ENCODE measurements around the gene XPNPEP3.

Gene XPNPEP3

DNA sequence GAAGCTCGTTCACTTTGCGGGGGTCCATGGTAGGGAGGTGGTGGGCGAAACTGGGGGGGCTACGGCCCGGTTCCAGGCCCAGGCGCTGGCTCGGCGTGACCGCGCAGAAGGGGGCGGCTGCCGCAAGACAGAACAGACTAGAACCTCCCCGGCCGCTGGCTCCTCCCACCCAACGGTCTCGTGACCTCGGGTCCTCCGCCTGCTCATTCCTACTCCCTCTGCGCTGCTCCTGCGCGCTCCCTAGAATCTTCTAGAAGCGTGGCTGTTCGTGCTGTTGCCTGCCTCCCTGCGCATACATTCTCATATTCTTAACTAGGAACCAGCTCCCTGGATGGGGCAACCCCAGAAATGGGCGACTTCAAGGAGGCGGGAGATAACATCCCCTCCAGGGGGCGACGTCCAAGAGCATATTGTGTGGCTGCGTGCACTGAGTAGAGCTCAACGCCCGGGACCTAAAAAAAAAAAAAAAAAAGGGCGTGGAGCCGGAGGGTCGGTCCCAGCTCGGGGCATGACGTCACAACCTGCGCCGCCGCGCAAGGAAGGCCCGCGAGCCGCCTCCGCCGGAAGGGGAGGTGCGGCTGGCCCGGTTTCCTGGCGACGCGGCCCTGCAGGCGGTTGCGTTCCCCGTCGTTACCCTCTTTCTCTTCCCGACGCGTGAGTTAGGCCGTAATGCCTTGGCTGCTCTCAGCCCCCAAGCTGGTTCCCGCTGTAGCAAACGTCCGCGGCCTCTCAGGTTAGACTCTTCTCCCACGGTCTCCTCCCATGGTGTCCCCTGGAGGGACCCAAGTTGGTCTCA, at the start of gene XPNPEP3, which contains the start of gene ST13:
XPNPEP3 (plus strand) TSS at position 636 of the 796 bp plus-strand sequence; CDS start at position 670, 34 bp downstream.
ST13 (minus strand) TSS at position 127 of the 796 bp plus-strand sequence; CDS start at position 28, 99 bp downstream.
- TF ChIP-seq, protein P1, sequence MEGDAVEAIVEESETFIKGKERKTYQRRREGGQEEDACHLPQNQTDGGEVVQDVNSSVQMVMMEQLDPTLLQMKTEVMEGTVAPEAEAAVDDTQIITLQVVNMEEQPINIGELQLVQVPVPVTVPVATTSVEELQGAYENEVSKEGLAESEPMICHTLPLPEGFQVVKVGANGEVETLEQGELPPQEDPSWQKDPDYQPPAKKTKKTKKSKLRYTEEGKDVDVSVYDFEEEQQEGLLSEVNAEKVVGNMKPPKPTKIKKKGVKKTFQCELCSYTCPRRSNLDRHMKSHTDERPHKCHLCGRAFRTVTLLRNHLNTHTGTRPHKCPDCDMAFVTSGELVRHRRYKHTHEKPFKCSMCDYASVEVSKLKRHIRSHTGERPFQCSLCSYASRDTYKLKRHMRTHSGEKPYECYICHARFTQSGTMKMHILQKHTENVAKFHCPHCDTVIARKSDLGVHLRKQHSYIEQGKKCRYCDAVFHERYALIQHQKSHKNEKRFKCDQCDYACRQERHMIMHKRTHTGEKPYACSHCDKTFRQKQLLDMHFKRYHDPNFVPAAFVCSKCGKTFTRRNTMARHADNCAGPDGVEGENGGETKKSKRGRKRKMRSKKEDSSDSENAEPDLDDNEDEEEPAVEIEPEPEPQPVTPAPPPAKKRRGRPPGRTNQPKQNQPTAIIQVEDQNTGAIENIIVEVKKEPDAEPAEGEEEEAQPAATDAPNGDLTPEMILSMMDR (IDR thresholded peaks at IDR 0.05): no peak
- Histone ChIP-seq H3K9me3 (no peaks in the 10 kb centered on the region), H3K27ac (peak within 1 kb of the TSS; percentile 98), H3K4me1 (ENCODE audit: control insufficient read depth in 1 of 2, insufficient read depth in 1 of 2, low read depth in 1 of 2, low read length in 1 of 2) (peaks cover 27 to 29% of the 10 kb centered on the region in 2 experiments), H3K36me3 (no peaks in the 10 kb centered on the region), H3K27me3 (no peaks in the 10 kb centered on the region), H3K4me3 (ENCODE audit: low read depth in 1 of 2, low read length in 1 of 2) (peak within 1 kb of the TSS; percentile 94 to 97)

DNA sequence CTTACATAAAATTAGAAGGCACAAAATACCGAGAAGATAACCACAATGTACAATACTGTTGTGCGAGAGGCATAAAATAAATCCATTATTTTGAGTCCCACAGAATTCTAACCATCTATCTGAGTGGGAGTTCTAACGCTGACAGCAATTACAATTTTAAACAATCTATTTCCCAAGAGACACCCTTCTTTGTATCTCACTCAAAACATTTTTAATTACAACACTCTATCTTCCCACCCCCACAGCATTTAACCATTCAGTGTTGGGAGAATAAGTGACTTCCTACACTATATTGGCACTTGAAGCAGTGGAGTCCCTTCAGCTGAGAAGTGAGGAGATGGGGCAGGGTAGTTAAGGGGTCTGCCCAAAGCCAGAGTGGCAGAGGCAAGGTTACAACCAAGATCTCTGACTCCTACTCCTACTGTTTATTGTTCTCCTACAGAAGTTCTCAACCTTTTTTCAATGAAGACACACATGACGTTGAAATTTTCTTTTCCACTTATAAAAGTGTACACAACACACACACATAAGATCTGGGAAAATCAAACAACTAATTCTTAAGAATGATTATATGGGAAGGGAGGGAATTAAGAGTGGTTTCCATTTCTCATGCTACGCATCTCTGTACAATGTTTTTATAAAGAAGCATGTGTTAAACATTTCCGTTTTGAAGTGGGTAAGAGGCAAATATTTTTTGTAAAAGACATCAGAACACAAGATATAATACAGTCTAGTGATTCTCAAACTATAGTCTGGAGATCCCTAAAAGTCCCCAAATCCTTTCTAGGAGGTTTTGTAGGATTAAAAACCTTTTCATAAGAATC, 48.7 kb upstream of the XPNPEP3 start:
- H3K36me3 ChIP-seq: no peaks in the 10 kb centered on the region
- TF ChIP-seq, protein P1 (IDR thresholded peaks at IDR 0.05): no peak
- H3K9me3 ChIP-seq: no peaks in the 10 kb centered on the region
- no peaks in the 10 kb centered on the region for H3K27me3 ChIP-seq
- no peak overlapping the region for H3K4me3 ChIP-seq (ENCODE audit: low read depth in 1 of 2, low read length in 1 of 2)
- no peaks in the 10 kb centered on the region for H3K4me1 ChIP-seq (ENCODE audit: control insufficient read depth in 1 of 2, insufficient read depth in 1 of 2, low read depth in 1 of 2, low read length in 1 of 2)
- H3K27ac ChIP-seq: no peak overlapping the region

DNA sequence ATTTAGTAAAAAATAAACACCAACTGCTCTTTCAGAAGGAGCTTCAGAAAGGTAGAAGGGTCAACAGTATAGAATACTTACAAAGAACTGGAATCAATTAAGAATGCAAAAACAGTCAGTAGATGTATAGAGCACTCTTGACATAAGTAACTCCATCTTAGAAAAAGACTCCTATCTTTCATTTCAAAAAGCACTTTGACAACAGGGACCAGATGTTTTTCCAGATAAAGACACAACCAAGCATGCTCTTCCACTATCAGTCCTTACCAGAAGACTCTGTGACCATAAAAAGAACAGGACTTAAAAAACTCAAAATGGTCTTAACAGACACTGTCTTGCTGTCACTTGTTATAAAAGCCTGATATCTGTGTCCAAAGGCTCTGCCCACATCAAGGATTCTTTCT, 43.0 kb upstream of the XPNPEP3 start:
- no peaks in the 10 kb centered on the region for H3K9me3 ChIP-seq
- H3K4me1 ChIP-seq (ENCODE audit: control insufficient read depth in 1 of 2, insufficient read depth in 1 of 2, low read depth in 1 of 2, low read length in 1 of 2): peaks cover 4 to 9% of the 10 kb centered on the region in 2 experiments
- H3K4me3 ChIP-seq (ENCODE audit: low read depth in 1 of 2, low read length in 1 of 2): no peak overlapping the region
- H3K27me3 ChIP-seq: no peaks in the 10 kb centered on the region
- no peak overlapping the region for H3K27ac ChIP-seq
- TF ChIP-seq, protein P1 (IDR thresholded peaks at IDR 0.05): no peak
- no peaks in the 10 kb centered on the region for H3K36me3 ChIP-seq

DNA sequence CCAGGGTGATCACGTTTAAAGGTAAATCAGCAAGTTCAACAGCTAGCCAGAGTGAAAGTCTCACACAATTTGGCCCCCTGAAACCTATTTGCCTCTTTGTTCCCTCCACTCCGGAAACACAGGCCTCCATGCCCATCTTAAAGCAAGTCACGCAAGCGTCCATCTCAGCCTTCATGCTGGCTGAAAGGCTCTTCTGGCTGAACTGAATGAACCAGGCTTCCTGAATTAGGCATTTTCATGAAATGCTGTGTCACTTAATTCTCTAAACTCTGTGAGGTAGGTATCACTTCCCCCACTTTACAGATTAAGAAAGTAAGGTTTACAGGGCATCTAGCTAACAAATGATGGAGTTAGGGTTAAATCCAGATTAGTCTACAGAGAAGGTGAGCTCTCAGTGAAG, 39.2 kb upstream of the XPNPEP3 start:
- no peaks in the 10 kb centered on the region for H3K36me3 ChIP-seq
- TF ChIP-seq, protein P1 (IDR thresholded peaks at IDR 0.05): no peak
- no peaks in the 10 kb centered on the region for H3K9me3 ChIP-seq
- peaks cover 11 to 18% of the 10 kb centered on the region in 2 experiments for H3K4me1 ChIP-seq (ENCODE audit: control insufficient read depth in 1 of 2, insufficient read depth in 1 of 2, low read depth in 1 of 2, low read length in 1 of 2)
- no peak overlapping the region for H3K4me3 ChIP-seq (ENCODE audit: low read depth in 1 of 2, low read length in 1 of 2)
- no peak overlapping the region for H3K27ac ChIP-seq
- H3K27me3 ChIP-seq: no peaks in the 10 kb centered on the region

DNA sequence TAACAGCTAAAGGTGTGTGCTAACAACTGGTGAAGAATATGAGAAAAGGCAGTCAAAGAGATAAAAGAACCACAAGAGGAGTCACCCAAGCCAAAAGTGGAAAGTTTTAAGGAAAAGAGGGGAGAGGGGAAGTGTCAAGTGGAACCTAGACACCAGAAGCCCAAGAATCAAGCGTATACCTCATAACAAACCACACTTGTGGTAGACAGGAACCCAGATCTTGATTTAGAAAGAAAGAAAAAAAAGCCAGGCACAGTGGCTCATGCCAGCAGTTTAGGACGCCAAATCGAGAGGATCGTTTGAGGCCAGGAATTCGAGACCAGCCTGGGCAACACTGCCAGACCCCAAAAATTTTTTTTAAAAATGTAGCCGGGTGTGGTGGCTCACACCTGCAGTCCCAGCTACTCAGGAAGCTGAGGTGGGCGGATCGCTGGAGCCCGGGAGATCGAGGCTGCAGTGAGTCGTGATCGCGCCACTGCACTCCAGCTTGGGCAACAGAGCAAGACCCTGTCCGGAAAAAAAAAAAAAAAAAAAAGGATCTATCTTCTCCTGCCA, 38.7 kb upstream of the XPNPEP3 start:
- no peaks in the 10 kb centered on the region for H3K36me3 ChIP-seq
- H3K9me3 ChIP-seq: no peaks in the 10 kb centered on the region
- peaks cover 11 to 18% of the 10 kb centered on the region in 2 experiments for H3K4me1 ChIP-seq (ENCODE audit: control insufficient read depth in 1 of 2, insufficient read depth in 1 of 2, low read depth in 1 of 2, low read length in 1 of 2)
- H3K4me3 ChIP-seq (ENCODE audit: low read depth in 1 of 2, low read length in 1 of 2): peak overlapping the region; percentile 92 to 98
- TF ChIP-seq, protein P1 (IDR thresholded peaks at IDR 0.05): no peak
- H3K27me3 ChIP-seq: no peaks in the 10 kb centered on the region
- H3K27ac ChIP-seq: peak overlapping the region; percentile 77
